IPS-18a (cell line): ENCODE measurements around the gene GNA15.

Source experiments
- H3K27ac ChIP-seq: one replicate; pipeline ENCODE4 v1.5.1; 2013; ENCODE audit warnings: low read length
- H3K27me3 ChIP-seq: one replicate; pipeline ENCODE4 v1.6.1; 2013; ENCODE audit warnings: mild to moderate bottlenecking, low read length; ENCODE audit not compliant: control insufficient read depth, insufficient read depth
- H3K36me3 ChIP-seq: one replicate; pipeline ENCODE4 v1.6.1; 2013; ENCODE audit warnings: low read depth, low read length; ENCODE audit not compliant: control insufficient read depth
- H3K4me1 ChIP-seq: one replicate; pipeline ENCODE4 v1.6.1; 2013; ENCODE audit warnings: low read depth, low read length; ENCODE audit not compliant: control insufficient read depth
- H3K4me3 ChIP-seq: one replicate; pipeline ENCODE4 v1.5.1; 2013; ENCODE audit warnings: low read length
- H3K9ac ChIP-seq: one replicate; pipeline ENCODE4 v1.6.1; 2013; ENCODE audit warnings: mild to moderate bottlenecking, low read length, moderate library complexity
- H3K9me3 ChIP-seq: one replicate; pipeline ENCODE4 v1.6.1; 2013; ENCODE audit warnings: low read depth, low read length; ENCODE audit not compliant: control insufficient read depth

GNA15 gene

DNA sequence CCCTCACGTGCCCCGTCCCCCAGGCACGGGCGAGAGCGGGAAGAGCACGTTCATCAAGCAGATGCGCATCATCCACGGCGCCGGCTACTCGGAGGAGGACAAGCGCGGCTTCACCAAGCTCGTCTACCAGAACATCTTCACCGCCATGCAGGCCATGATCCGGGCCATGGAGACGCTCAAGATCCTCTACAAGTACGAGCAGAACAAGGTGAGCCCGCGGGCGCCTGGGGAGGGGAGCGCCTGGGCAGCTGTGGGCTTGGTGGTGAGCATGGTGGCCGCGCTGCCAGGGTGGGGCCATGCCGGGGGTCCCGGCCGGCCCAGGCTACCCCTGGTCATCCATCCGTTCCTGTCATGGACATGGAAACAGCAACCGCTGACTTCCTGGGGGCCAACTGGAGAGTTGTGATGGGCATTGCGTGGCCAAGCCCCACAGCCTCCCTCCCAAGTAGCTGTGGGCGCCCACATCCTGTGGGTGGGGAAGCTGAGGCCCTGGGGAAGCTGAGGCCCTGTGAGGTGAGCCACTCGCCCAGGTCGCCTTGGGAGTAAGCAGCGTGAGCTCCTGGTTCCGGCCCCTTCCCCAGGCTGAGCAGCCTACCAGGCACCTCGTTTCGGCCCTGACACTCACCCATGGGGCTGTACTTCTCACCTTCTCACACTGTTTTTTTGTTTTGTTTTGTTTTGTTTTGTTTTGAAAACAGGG lies 25.6 kb upstream of the GNA15 start:
- no peaks in the 10 kb centered on the region for H3K4me1 ChIP-seq
- no peaks in the 10 kb centered on the region for H3K9me3 ChIP-seq
- no peak overlapping the region for H3K27ac ChIP-seq
- H3K36me3 ChIP-seq = no peaks in the 10 kb centered on the region
- H3K4me3 ChIP-seq = no peak overlapping the region
- no peaks in the 10 kb centered on the region for H3K27me3 ChIP-seq
- H3K9ac ChIP-seq = no peak overlapping the region

- Histone ChIP-seq H3K9me3 (no peaks in the 10 kb centered on the region), H3K9ac (no peak overlapping the region), H3K4me1 (no peaks in the 10 kb centered on the region), H3K27ac (no peak overlapping the region), H3K27me3 (no peaks in the 10 kb centered on the region), H3K36me3 (no peaks in the 10 kb centered on the region), H3K4me3 (no peak overlapping the region)
Measured at GRCh38 chr19:3111586-3112247, 24.1 kb upstream of the GNA15 start.

- no peaks in the 10 kb centered on the region for H3K9me3 ChIP-seq
- H3K9ac ChIP-seq = no peak overlapping the region
- no peak overlapping the region for H3K4me3 ChIP-seq
- no peaks in the 10 kb centered on the region for H3K36me3 ChIP-seq
- H3K4me1 ChIP-seq = no peaks in the 10 kb centered on the region
- no peak overlapping the region for H3K27ac ChIP-seq
- H3K27me3 ChIP-seq = no peaks in the 10 kb centered on the region
Measured at GRCh38 chr19:3112375-3113099, 23.3 kb upstream of the GNA15 start.

DNA sequence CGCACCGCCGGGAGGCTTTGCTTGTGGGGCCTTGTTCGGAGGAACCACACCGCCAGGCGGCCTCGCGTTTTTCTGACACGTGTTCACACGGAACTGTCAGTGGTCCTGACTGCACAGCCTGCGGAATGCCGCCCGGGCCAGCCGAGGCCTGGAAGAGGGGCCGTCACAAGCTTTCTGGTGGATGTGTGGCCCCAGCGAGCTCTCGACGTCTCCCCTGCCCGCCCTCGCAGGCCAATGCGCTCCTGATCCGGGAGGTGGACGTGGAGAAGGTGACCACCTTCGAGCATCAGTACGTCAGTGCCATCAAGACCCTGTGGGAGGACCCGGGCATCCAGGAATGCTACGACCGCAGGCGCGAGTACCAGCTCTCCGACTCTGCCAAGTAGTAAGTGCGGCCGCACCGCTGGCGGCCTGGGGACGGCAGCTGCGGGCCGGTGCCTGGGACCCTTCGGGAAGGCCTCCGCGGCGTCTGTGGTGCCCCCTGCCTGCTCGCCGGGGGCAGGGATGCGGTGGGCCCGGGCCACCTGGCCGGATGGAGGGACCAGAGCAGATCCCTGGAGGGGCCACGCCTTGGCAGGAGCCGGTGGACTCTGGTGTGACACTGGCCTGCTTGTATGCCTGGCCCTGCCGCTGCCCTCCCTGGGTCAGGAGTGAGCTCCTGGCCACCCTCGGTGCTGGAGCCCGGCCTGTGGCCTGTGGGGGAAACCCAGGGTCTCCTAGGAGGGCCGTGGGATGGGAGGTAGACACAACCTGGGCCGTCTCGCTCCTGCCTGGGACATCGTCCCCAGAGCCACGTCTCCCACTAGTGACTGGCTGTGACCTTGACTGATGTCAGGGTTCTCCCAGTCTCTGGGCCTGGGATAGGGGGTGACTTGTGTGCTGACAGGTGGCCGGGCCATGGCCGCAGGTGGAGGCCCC lies 22.5 kb upstream of the GNA15 start:
- H3K27ac ChIP-seq = no peak overlapping the region
- H3K4me3 ChIP-seq = no peak overlapping the region
- no peak overlapping the region for H3K9ac ChIP-seq
- H3K27me3 ChIP-seq = no peaks in the 10 kb centered on the region
- H3K9me3 ChIP-seq = no peaks in the 10 kb centered on the region
- H3K36me3 ChIP-seq = no peaks in the 10 kb centered on the region
- no peaks in the 10 kb centered on the region for H3K4me1 ChIP-seq

DNA sequence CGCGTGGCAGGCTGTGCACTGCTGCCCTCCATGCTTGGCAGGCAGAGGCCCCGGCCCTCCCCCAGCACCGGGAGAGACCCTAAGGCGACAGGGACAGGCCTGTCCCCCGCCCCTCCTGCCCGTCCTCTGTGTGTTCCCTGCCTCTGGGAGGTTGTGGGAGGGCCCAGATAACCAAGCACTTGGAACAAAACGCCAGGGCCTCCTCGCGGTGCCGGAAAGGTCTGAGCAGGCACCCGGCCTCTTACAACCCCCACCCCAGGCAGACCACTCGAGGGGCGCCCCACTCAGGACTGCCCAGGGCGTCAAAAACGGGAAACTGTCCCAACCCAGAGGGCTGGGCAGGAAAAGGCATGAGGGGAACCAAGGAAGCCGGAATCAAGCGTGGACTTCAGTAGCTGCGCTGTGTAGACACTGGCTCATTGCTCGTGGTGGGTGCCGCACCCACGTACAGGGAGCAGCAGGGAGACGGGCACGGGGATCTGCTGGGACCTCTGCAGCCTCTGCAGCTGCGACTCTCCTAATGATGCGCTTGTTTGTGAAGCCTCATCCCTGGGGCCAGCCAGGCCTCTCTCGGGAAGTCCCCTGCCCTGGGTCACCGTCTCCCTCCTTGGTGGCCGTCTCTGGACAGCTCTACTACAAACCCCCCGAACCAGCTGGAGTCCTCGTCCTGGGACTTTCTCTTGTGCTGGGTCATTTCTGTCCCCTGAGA lies 21.7 kb upstream of the GNA15 start:
- Histone ChIP-seq H3K36me3 (no peaks in the 10 kb centered on the region), H3K4me1 (no peaks in the 10 kb centered on the region), H3K9ac (no peak overlapping the region)

DNA sequence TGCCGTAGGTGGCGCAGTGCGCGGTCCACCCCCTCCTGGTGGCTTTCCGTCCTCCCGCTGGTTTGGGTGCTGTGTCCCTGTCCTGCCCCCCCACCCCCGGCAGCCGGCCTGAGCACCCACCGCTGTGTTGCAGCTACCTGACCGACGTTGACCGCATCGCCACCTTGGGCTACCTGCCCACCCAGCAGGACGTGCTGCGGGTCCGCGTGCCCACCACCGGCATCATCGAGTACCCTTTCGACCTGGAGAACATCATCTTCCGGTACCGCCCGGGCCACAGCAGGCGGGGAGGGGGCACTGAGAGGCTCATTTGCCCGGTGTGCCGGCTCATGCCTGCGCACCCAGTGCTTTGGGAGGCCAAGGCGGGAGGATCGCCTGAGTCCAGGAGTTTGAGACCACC lies 21.0 kb upstream of the GNA15 start:
- Histone ChIP-seq H3K36me3 (no peaks in the 10 kb centered on the region), H3K9ac (no peak overlapping the region), H3K9me3 (no peaks in the 10 kb centered on the region), H3K4me3 (no peak overlapping the region), H3K27me3 (no peaks in the 10 kb centered on the region), H3K4me1 (no peaks in the 10 kb centered on the region), H3K27ac (no peak overlapping the region)

More for the DNA sequence above, 21.7 kb upstream of the GNA15 start:
- H3K27ac ChIP-seq = no peak overlapping the region
- H3K27me3 ChIP-seq = no peaks in the 10 kb centered on the region
- H3K4me3 ChIP-seq = no peak overlapping the region
- no peaks in the 10 kb centered on the region for H3K9me3 ChIP-seq

DNA sequence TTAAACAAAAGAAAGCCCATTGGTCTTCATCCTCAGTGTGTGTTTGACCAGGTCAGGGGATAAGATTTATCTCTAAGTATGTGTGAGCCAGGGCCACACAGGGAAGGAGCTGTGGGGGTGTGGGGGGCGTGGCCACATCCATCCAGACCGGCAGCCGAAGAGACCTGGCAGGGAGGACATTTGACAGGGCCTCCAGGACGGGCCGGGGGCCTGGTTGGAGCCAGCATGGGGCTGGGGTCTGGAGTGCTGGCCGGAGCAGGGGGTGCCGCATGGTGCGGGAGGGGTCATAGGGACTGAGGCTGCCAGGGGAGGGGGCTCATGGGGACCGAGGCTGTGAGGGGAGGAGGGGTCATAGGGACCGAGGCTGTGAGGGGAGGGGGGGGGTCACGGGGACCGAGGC lies 20.4 kb upstream of the GNA15 start:
- no peaks in the 10 kb centered on the region for H3K9me3 ChIP-seq
- H3K4me1 ChIP-seq = no peaks in the 10 kb centered on the region
- no peak overlapping the region for H3K27ac ChIP-seq
- H3K9ac ChIP-seq = no peak overlapping the region
- no peaks in the 10 kb centered on the region for H3K36me3 ChIP-seq
- no peak overlapping the region for H3K4me3 ChIP-seq
- no peaks in the 10 kb centered on the region for H3K27me3 ChIP-seq

- Histone ChIP-seq H3K9ac (no peak overlapping the region), H3K27me3 (no peaks in the 10 kb centered on the region), H3K9me3 (no peaks in the 10 kb centered on the region), H3K27ac (no peak overlapping the region), H3K4me1 (no peaks in the 10 kb centered on the region), H3K4me3 (no peak overlapping the region), H3K36me3 (no peaks in the 10 kb centered on the region)
Measured at GRCh38 chr19:3115916-3116602, 19.8 kb upstream of the GNA15 start.

- Histone ChIP-seq H3K9ac (no peak overlapping the region), H3K9me3 (no peaks in the 10 kb centered on the region), H3K4me1 (no peaks in the 10 kb centered on the region), H3K27ac (no peak overlapping the region), H3K27me3 (no peaks in the 10 kb centered on the region), H3K36me3 (no peaks in the 10 kb centered on the region), H3K4me3 (no peak overlapping the region)
Measured at GRCh38 chr19:3116621-3117020, 19.2 kb upstream of the GNA15 start.

GRCh38 chr19:3117716-3118115 lies 18.1 kb upstream of the GNA15 start:
- no peaks in the 10 kb centered on the region for H3K4me1 ChIP-seq
- no peaks in the 10 kb centered on the region for H3K9me3 ChIP-seq
- no peaks in the 10 kb centered on the region for H3K36me3 ChIP-seq
- no peak overlapping the region for H3K9ac ChIP-seq
- no peak overlapping the region for H3K4me3 ChIP-seq
- no peaks in the 10 kb centered on the region for H3K27me3 ChIP-seq
- no peak overlapping the region for H3K27ac ChIP-seq
